Large intestine (tissue), 3 donors: Measurements from ENCODE around the gene WASHC2A. TPM values are rescaled to one million over a fixed set of nuclear protein-coding genes. Genes with fewer than 3 reads are reported as not detected.
A peak's percentile ranks its signal among the peaks of the same experiment; 100 is the strongest.
"Not testable (repeated sequence)": the region's sequence is repeated elsewhere in the genome, so short reads cannot be mapped to it uniquely, and the experiment has no call there.

Source experiments
- DNase-seq, 2 donors: peaks; one replicate each; pipeline versions ENCODE4 v3.0.0 to v3.0.0-alpha.2; 2013
- H3K27ac ChIP-seq: one replicate; pipeline ENCODE4 v1.5.1; 2013; ENCODE audit warnings: low read length
- H3K27me3 ChIP-seq: 2 replicates; pipeline ENCODE4 v1.6.1; 2013; ENCODE audit warnings: low read length; ENCODE audit not compliant: control insufficient read depth, insufficient read depth
- H3K36me3 ChIP-seq: 2 replicates; pipeline ENCODE4 v1.6.1; 2013; ENCODE audit warnings: low read length; ENCODE audit not compliant: control insufficient read depth, insufficient read depth
- H3K4me1 ChIP-seq: one replicate; pipeline ENCODE4 v1.6.1; 2013; ENCODE audit warnings: low read length; ENCODE audit not compliant: control insufficient read depth, insufficient read depth
- H3K4me3 ChIP-seq: one replicate; pipeline ENCODE4 v1.5.1; 2013; ENCODE audit warnings: low read length
- H3K9me3 ChIP-seq: one replicate; pipeline ENCODE4 v1.6.1; 2013; ENCODE audit warnings: mild to moderate bottlenecking, low read depth, low read length, moderate library complexity; ENCODE audit not compliant: control insufficient read depth
- WGBS: methylation state at CpG from one replicate; pipeline ENCODE4 v1.1.5; 2013; ENCODE audit warnings: low lambda C conversion rate; ENCODE audit not compliant: insufficient coverage; 5-methylcytosine and 5-hydroxymethylcytosine counted together
- polyA plus RNA-seq: library from polyadenylated mRNA; unstranded; fragments of 120-200 nt; gene quantifications from one replicate; pipeline ENCODE4 v1.2.1, GENCODE V29; 2013

The WASHC2A gene
- polyA plus RNA-seq, 1 donor, result 59.4 TPM

DNA sequence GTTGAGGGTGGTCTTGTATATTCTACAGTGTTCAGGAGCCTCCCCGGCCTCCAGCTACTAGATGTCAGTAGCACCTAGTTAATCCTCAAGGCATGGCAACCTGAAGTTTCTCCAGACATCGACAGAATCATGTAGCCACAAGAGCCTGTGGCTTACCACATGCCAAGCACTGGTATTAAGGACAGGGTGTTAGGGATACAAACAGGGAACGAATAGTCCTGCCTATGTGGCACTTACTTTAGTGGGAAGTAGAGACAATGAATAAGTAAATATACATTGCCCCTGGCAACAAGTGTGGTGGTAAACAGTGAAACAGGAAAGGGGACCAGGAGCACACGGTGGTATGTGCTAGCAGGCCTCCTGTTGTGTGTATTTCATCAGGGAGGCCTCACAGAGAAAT lies 32.4 kb upstream of the WASHC2A start:
- H3K27me3 ChIP-seq, H3K4me3 ChIP-seq, DNase-seq, H3K4me1 ChIP-seq, H3K27ac ChIP-seq, H3K9me3 ChIP-seq, H3K36me3 ChIP-seq: not testable (repeated sequence)
- no CpG with 5 or more reads among the region's 4 CpGs for WGBS

DNA sequence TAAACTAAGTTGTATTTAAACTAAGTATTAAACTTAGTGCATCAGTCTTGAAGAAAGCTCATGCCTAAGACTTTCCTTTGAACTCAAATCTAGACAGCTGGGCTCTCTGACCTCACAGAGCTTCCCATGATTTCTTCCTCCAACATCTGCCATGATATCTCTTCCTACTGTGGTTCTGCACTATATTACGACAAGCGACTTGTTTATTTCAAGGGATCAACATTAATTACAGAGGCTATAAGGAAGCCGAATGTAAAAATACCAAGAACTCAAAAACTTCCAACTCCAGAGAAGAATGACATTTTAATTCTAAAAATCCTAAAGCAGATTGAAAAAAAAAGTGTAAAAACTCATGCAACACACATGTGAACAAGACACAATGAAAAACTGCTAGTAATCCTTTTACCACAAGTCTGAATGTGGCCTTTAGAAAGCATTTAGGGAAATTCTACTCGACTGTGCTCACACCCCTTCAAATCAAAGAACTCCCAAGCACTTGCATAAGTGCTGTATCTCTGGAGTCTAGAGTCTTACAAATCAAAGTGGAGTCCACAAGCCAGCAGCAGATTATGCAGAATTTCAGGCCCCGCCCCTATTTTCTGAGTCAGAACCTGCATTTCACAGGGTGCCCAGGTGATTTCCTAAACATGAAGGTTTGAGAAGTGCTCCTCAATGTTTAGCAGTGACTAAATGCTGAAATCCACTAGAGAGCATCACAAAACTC lies 22.7 kb upstream of the WASHC2A start:
- WGBS, result 100% methylated on average over 2 of the region's 5 CpGs
- no peak overlapping the region for H3K4me3 ChIP-seq
- H3K27ac ChIP-seq, result no peak overlapping the region
- DNase-seq, result no peak
- H3K9me3 ChIP-seq, result no peaks in the 10 kb centered on the region
- H3K36me3 ChIP-seq, result no peaks in the 10 kb centered on the region
- H3K4me1 ChIP-seq, result no peaks in the 10 kb centered on the region
- H3K27me3 ChIP-seq, result no peaks in the 10 kb centered on the region

DNA sequence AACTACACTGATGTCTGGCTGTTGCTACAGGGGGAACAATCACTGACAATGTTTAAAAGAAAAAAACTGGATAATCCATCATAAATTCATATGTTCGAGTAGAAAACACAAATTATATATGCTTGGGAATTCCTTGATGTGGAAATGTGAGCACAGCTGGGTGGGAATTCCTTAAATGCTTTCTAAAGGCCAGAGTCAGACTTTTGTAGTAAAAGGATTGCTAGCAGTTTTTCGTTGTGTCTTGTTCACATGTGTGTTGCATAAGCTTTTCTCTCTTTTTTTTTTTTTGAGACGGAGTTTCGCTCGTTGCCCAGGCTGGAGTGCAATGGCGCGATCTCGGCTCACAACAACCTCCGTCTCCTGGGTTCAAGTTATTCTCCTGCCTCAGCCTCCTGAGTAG lies 21.3 kb upstream of the WASHC2A start:
- WGBS, result 88% methylated on average over 1 of the region's 9 CpGs
- H3K36me3 ChIP-seq, H3K27me3 ChIP-seq, H3K4me3 ChIP-seq, H3K4me1 ChIP-seq, H3K27ac ChIP-seq, H3K9me3 ChIP-seq, DNase-seq: not testable (repeated sequence)

DNA sequence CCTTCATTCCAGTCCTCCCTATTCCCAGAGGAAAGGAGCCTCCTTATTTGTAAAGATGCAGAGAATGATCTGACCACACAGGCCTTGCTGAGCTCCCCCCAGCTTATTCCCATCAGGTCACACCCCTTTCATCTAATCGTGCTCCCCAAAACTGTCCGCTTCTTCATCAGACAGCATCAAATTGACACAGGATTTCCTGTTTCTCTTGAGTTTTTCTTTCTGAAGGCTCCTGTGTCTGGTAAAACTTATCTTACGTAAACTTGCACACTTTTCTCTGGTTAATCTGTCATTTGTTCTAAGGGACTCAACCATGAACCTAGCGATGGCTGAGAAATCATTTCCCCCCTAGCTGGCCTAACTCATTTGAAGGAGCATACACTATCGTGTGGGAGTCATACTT lies 20.2 kb upstream of the WASHC2A start:
- H3K4me3 ChIP-seq, H3K27me3 ChIP-seq, H3K4me1 ChIP-seq, H3K9me3 ChIP-seq, H3K36me3 ChIP-seq, DNase-seq, H3K27ac ChIP-seq: not testable (repeated sequence)
- no CpG with 5 or more reads among the region's 5 CpGs for WGBS

DNA sequence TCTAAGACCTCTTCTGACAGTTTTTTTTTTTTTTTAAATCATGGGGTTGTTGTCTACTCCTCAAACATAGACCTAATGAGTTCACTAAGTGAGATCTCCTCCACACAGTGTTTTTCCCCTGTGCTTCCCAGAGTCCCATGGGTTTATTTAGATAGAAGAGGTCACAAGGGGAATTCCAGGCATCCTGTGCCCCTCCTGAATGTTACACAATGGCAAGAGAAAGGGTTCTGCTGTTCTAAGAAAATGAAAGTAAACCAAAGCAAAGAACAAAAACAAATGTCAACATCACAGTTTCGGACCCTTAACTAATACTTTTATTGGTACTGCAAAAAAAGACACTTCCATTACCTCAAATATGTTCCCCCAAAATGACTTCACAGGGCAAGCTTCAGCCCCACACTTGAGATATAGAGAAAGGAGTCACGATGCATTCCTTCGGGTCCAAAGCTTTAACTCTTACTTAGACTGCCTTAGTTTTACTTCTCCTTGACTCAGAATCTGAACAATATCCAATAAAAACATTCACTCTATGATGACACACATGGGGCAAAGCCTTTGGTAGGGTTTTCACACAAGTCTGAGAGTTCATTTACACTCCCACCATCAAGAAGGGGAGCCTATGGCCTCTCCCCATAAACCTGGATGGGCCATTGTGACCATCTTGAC lies 15.6 kb upstream of the WASHC2A start:
- not testable (repeated sequence) for H3K27ac ChIP-seq, H3K4me1 ChIP-seq, H3K9me3 ChIP-seq, H3K4me3 ChIP-seq, H3K36me3 ChIP-seq, H3K27me3 ChIP-seq
- DNase-seq, result peak in 1 of 2 donors; percentile 25
- no CpG with 5 or more reads among the region's 3 CpGs for WGBS

DNA sequence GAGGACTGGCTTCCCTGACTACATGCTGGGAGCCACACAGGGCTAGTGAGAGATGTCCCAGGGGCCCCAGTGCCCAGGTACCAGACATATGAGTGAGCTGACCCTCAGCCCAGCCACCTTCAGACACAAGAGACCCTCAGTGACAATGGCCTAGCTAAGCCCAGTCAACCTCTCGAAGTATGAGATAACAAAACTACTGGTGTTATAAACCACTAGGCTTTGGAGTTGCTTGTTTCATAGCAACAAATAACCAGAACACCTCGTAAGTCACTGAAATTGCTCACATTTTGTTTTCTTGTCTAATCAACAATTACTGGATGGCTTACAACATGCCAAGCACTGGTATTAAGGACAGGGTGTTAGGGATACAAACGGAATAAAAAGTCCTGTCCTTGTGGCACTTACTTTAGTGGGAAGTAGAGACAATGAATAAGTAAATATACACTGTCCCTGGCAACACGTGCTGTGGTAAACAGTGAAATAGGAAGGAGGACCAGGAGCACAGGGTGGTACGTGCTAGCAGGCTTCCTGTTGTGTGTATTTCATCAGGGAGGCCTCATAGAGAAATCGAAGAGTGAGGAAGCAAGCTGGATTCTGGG lies 14.9 kb upstream of the WASHC2A start:
- not testable (repeated sequence) for H3K4me3 ChIP-seq, H3K9me3 ChIP-seq, H3K4me1 ChIP-seq, DNase-seq, H3K27ac ChIP-seq, H3K36me3 ChIP-seq, H3K27me3 ChIP-seq
- no CpG with 5 or more reads among the region's 6 CpGs for WGBS

DNA sequence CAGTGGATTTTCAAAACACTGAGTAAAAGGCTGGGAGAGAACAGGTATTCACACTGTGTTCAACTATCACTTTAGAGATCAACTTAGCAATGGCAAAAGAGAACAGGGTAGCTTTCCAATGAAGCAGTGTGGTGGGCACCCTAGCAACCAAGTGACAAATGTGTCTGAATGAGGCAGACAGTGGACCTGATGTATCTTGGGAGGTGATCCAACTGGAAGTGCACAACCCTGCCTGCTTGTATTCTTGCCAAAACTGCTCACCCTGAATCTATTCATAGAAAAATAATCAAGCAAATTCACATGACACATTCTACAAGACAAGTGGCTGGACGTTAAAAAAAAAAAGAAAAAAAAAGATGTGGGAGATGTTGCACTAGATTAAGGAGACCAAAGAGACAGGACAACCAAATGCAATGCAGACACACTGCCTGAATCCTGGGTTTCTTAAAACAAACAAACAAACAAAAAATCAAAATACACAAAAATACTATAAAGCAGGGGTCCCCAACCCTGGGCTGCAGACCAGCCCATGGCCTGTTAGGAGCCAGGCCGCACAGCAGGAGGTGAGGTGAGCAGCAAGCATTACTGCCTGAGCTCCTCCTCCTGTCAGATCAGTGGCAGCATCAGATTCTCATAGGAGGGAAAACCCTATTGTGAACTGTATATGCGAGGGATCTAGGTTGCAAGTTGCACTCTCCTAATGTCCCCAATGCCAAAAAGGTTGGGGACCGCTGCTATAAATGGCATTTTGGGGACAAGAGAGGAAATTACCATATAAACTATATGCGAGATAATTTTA lies 12.1 kb upstream of the WASHC2A start:
- not testable (repeated sequence) for H3K27me3 ChIP-seq, H3K27ac ChIP-seq, H3K36me3 ChIP-seq, H3K9me3 ChIP-seq, DNase-seq, H3K4me3 ChIP-seq, H3K4me1 ChIP-seq
- WGBS, result no CpG with 5 or more reads among the region's 5 CpGs

DNA sequence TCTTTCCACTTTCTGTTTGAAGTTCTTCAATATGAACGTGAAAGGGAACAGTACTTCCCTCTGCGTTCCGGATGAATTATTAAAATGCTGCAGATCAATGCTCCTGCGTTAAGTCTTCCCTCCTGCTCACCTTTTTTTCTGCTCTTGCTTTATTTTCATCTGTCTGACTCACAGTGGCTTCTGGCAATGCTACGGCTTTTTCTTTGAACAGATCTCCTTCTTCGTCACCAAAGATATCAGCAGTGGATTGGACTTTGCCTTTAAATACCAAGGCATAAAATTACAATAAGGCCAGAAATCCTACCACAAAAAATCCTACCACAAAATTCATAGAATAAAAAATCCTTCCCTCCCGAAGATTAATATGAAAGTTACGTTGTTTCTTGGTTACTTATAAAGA lies 11.1 kb upstream of the WASHC2A start:
- H3K27me3 ChIP-seq, H3K36me3 ChIP-seq, H3K4me1 ChIP-seq, H3K9me3 ChIP-seq, H3K4me3 ChIP-seq: not testable (repeated sequence)
- peak overlapping the region; percentile 29 for H3K27ac ChIP-seq
- no CpG with 5 or more reads among the region's 8 CpGs for WGBS
- peak in 1 of 2 donors; percentile 37 for DNase-seq

DNA sequence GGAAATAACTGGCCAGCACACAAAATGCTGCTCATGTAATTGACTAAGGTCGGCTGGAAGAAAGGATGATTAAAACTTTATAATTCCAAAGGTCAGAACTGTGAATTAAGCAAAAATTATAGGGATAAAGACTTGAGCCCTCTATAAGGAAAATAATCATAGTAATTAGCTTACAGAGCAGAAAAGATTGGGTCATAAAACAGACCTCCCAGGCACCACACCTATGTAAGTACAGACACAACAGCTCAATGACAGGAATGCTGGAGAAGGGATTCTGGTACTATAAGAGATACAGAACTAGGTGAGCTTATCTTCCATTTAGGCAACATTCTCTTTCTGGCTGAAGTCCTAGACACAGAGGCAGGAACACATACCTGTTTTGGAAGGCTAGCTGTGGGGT lies 9.0 kb upstream of the WASHC2A start:
- not testable (repeated sequence) for H3K27me3 ChIP-seq, H3K4me1 ChIP-seq, H3K9me3 ChIP-seq, H3K4me3 ChIP-seq, H3K27ac ChIP-seq, H3K36me3 ChIP-seq
- DNase-seq, result peak in 1 of 2 donors; percentile 49
- no CpG with 5 or more reads among the region's 1 CpG for WGBS

DNA sequence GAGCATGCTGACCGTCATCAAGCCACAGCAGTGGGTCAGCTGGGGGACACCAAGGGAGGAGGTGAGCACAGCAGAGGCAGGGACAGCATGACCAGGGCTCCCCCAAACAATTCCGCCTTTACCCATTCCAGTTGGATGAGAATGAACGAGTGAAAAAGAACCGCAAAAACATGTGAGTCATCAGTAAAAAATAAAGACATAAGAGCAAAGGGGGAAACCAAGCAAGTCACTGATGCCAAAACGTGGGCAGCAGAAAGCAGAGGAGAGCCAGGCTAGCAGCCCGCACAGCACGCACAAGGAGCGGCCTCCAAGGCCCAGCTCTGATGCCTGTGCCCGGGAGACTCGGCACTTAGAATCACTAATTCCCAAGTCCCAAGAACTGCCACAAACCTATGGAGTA lies 7.8 kb upstream of the WASHC2A start:
- H3K9me3 ChIP-seq, H3K4me1 ChIP-seq, H3K27ac ChIP-seq, H3K27me3 ChIP-seq, H3K36me3 ChIP-seq, H3K4me3 ChIP-seq, DNase-seq: not testable (repeated sequence)
- 90% methylated on average over 2 of the region's 10 CpGs for WGBS
